Raji (cell line): ENCODE measurements around the gene ITPKB.
A peak's percentile ranks its signal among the peaks of the same experiment; 100 is the strongest.

Experiments
- POLR2A ChIP-seq: IDR thresholded peaks from 2 replicates; pipeline ENCODE4 v1.6.1; 2011; ENCODE audit warnings: low read depth, low read length, control low read depth; ENCODE audit not compliant: insufficient read depth

The ITPKB gene

GRCh38 chr1:226699166-226699565 lies 39.9 kb downstream of the ITPKB start:
- TF ChIP-seq POLR2A, result no peak

- no peak for TF ChIP-seq POLR2A
These were observed 40.4 kb downstream of the ITPKB start for GRCh38 chr1:226698659-226699058.

GRCh38 chr1:226697929-226698544 lies 41.0 kb downstream of the ITPKB start:
- TF ChIP-seq POLR2A, result no peak

- TF ChIP-seq POLR2A, result no peak
These were observed 41.7 kb downstream of the ITPKB start for GRCh38 chr1:226697151-226697928.

- no peak for TF ChIP-seq POLR2A
These were observed 42.5 kb downstream of the ITPKB start for GRCh38 chr1:226696547-226696946.

- TF ChIP-seq POLR2A, result no peak
These were observed 43.7 kb downstream of the ITPKB start for GRCh38 chr1:226695335-226695900.

- no peak for TF ChIP-seq POLR2A
These were observed 46.3 kb downstream of the ITPKB start for GRCh38 chr1:226692823-226693222.

GRCh38 chr1:226692051-226692792 lies 46.9 kb downstream of the ITPKB start:
- no peak for TF ChIP-seq POLR2A

- peak; percentile 30; the same call in 1 of the 2 replicates for TF ChIP-seq POLR2A
These were observed 47.8 kb downstream of the ITPKB start for GRCh38 chr1:226691247-226691646.

- TF ChIP-seq POLR2A, result no peak
These were observed 48.6 kb downstream of the ITPKB start for GRCh38 chr1:226690460-226690982.

GRCh38 chr1:226688808-226689207 lies 50.3 kb downstream of the ITPKB start:
- TF ChIP-seq POLR2A, result no peak

- peak; percentile 38; the same call in 1 of the 2 replicates for TF ChIP-seq POLR2A
These were observed 50.9 kb downstream of the ITPKB start for GRCh38 chr1:226688056-226688748.

- TF ChIP-seq POLR2A, result no peak
These were observed 51.7 kb downstream of the ITPKB start for GRCh38 chr1:226687426-226687825.
